ENCODE data around the gene EGLN1.
A peak's percentile ranks its signal among the peaks of the same experiment; 100 is the strongest.

The EGLN1 gene

DNA sequence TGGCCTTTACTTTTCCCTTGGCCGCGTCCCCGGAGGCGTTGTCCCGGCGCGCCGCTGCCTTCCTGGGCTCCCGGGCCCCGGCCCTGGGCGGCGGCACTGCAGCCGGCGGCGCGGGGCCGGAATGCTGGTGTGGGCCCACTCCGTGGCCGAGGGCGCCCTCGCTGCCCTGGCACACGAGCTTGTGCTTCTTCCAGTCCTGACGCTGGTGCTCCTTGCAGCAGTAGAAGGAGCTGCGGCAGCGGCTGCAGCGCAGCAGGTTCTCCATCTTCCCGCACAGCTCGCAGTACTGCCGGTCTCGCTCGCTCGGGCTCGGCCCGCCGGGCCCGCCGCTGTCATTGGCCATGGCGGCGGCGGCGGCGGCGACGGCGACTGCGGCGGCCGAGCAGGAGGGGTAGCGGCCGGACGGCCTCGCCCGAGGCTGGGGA, 529 bp downstream of the EGLN1 start:
- peak; percentile 63 for DNase-seq (ENCODE audit: low read depth, low spot score)

- peak; percentile 70 for DNase-seq (ENCODE audit: low read depth, low spot score)
These were observed 1.0 kb downstream of the EGLN1 start for GRCh38 chr1:231420959-231421545.

DNA sequence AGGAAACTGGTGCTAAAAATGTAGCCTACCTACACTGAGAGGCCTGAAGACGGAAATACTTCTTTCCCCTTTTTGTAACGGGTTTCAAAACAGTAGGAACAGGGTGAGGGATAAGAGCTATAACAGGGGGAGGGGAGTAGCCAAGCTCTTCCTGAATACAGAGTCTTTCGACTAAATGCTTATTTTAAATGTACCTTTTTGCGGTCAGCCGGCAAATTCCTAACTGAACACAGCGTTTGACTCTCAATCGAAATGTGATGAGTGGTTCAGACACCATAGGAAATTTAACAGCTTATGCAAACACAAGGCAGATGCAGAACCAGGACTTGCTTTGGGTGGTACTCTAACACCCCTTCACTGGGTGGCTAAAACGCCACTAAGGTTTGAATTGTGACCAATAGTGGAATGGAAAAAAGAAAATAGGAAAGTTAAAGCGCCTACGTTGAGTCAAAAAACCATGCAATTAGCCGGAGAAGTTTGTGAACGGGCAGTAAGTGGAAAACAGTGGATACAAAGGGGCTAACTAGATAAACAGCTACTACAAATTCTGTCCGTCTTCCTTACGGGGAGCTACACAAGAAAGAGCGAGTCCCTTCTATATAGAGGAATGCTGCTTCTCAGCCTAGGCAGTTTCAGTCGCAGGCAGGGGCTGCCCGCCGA, 1.7 kb downstream of the EGLN1 start:
- peak; percentile 25 for DNase-seq (ENCODE audit: low read depth, low spot score)

- no peak for DNase-seq (ENCODE audit: low read depth, low spot score)
These were observed 2.3 kb downstream of the EGLN1 start for GRCh38 chr1:231419738-231420298.

- DNase-seq (ENCODE audit: low read depth, low spot score) = no peak
These were observed 2.9 kb downstream of the EGLN1 start for GRCh38 chr1:231419147-231419546.

DNA sequence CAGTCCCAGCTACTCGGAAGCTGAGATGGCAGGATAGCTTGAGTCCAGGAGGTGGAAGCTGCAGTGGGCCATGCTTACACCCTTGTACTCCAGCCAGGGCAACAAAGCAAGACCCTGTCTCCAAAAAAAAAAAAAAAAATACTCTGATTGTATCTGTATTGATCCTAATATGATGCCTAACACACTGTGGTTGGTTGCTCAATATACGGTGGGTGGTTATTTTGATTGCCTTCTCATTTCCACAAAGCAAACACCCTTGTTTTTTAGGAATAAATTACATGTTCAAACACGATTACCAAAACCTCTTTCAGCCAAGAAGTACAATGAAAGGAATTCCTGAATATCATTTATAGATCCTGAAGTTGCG, 3.4 kb downstream of the EGLN1 start:
- DNase-seq (ENCODE audit: low read depth, low spot score) = no peak

- DNase-seq (ENCODE audit: low read depth, low spot score) = no peak
These were observed 3.9 kb downstream of the EGLN1 start for GRCh38 chr1:231418101-231418740.

DNA sequence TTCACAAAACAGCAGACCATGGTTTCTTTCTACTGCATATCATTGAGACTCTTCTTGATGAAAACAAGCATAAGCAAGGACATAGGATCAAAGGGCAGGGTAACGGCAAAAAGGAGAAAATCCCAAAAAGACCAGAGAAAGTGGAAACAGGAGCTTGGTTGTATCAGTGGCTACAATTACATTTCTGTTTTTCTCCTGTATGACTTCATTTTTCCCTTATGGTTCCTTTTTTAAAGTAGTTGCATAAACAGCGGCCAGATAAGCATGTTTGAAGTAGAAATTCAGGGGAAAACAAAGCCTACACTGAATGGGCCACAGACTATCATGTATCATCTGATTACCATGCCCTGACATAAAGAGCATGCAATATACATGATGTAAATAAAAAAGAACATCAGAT, 4.6 kb downstream of the EGLN1 start:
- no peak for DNase-seq (ENCODE audit: low read depth, low spot score)

- DNase-seq (ENCODE audit: low read depth, low spot score) = no peak
These were observed 5.2 kb downstream of the EGLN1 start for GRCh38 chr1:231416901-231417300.

DNA sequence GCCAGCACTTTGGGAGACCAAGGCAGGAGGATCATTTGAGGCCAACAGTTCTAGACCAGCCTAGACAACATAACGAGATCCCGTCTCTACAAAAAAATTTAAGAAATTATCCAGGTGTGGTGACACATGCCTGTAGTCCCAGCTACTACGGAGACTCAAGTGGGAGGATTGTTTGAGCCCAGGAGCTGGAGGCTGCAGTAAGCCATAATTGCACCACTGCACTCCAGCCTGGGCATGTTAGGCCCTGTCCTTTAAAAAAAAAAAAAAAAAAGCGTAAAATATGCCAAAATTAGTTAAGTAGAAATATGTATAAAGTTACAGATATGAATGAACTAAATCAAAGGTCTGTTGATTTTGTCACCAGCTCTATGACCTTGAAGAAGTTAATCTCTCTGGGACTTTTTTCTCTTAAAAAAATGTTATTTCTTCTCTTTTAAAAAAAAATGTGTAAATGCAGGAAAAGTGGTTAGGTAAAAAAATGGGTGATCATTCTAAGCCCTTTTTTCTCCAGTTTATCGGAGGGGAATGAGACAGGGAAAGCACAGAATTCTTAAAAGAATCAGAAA, 7.0 kb downstream of the EGLN1 start:
- no peak for DNase-seq (ENCODE audit: low read depth, low spot score)

GRCh38 chr1:231414260-231415016, 7.6 kb downstream of the EGLN1 start:
- no peak for DNase-seq (ENCODE audit: low read depth, low spot score)

GRCh38 chr1:231413749-231414082, 8.4 kb downstream of the EGLN1 start:
- DNase-seq (ENCODE audit: low read depth, low spot score) = no peak

DNA sequence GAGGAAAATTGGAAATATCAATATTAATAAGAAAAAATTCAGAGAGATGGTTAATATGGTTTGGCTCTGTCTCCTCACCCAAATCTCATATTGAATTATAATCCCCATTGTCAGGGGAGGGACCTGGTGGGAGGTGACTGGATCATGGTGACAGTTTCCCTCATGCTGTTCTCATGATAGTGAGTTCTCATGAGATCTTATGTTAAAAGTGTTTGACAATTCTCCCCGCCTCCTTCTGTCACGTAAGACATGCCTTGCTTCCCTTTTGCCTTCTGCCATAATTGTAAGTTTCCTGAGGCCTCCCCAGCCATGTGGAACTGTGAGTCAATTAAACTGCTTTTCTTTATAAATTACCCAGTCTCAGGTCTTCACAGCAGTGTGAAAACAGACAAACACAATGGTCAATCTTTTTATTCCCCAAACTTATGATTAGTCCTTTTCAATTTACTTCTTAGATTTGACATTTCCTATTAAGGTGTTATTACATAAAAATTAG, 11.0 kb downstream of the EGLN1 start:
- no peak for DNase-seq (ENCODE audit: low read depth, low spot score)

DNA sequence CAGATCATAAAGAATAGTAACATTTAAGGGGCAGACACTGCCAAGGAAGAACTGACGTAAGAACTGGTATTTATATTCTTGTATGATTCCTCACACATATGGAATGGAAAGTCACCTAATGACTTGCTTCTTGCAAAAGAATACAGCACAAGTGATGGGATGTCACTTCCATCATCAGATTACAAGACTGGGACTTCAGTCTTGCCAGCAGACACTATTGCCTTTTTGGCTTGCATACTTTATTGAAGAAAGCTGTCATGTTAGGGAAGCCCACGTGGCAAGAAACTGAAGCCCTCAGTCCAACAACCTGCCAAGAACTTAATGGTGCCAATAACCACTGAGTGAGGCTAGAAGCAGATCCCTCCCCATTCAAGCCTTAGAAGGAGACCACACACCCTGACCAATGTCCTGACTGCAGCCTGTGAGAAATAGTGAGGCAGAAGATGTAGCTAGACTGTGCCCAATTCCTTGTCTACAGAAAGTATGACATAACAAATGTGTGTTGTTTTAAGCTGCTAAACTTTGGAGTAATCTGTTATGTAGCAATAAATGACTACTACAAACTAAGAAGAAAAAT, 12.0 kb downstream of the EGLN1 start:
- no peak for DNase-seq (ENCODE audit: low read depth, low spot score)

DNA sequence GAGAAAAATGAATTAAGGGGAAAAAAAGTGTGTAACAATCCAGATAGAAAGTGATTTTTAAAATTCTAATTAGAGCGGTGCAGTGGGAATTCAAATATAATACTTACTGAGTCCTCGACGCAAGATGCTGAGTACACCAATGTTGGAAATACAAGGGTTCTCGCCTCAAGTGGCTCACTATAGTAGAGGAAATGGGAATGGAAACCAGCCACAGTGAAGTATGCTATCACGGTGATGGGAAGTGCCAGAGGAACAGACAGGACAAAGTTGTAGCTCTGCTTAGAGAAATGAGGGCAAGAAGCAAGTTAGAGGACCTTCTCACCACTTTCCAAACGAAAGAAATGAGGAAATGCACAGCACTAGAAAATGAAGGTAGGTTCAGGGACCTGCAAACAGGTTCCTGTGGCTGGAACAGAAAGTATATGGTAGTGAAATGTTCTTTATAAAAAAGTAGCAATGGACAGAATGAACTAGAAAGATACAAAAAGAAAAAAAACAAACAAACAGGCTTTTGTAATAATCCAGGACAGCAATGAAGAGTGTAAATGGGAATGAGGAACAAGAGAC, 13.5 kb downstream of the EGLN1 start:
- no peak for DNase-seq (ENCODE audit: low read depth, low spot score)

DNA sequence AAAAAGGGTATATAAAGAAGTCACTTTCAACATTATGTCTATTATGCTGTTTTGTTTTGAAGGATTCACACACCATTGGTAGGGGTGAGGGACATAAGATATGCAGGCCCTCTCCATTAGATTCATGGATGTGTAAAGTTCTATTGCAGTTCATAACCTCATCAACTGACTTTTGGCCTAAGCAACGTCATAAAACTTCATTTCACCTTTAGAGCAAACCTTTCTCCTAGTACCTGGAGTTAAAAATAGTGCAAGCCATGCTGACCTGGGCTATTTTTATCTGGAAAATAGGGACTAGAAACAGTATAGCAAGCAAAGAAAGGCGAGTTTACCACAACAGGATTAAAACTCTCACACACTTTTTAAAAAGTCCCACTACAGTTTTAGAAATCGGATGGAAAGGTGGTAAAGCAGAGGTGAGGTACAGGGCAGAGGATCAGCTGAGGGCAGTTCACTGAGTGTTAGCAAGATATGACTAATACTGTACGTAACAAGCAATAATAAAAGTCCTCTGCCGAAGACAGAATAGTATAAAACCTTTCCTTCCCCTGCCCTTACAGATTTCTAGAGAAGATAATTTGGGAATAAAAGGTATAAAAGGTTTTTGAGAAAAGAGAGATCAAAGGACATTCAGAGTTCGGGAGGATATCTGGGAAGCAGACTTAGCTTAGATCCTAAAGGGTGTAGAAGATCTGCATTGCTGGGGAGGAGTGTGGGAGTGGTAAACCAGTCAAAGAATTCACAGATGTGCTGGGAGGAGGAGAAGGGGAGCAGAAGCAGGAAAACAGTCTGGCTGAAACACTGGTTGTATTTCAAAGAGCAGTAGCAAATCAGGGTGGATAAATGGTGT, 14.3 kb downstream of the EGLN1 start:
- no peak for DNase-seq (ENCODE audit: low read depth, low spot score)

DNA sequence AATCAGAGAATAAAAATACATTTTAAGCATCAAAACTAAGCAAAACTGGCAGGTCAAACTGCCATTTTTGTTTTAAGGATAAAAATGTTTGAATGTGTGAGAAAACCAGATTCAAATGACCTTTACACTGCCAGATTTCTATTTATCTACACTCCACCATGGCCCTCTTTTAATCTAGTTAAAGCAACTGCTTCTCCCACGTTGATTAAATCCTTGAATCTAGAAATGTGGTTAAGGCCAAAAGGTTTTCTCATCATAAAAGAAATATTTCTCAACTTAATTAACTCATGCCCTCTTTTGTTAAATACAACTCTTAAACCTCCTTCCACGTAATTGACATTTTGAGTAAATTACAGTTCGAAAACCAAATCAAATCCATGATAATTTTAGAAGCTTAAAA, 15.0 kb downstream of the EGLN1 start:
- DNase-seq (ENCODE audit: low read depth, low spot score) = no peak

GRCh38 chr1:231404318-231404717, 17.8 kb downstream of the EGLN1 start:
- no peak for DNase-seq (ENCODE audit: low read depth, low spot score)

- DNase-seq (ENCODE audit: low read depth, low spot score) = no peak
These were observed 20.6 kb downstream of the EGLN1 start for GRCh38 chr1:231401478-231401877.

Measured in ELF-1 (cell line).